GM19035 (cell line): ENCODE results near the gene VKORC1.

Experiments used
- ATAC-seq: cut with Tn5 transposase; IDR thresholded peaks from one replicate; pipeline ENCODE4 v1.9.1; 2021; ENCODE audit not compliant: unreplicated experiment

Gene VKORC1

DNA sequence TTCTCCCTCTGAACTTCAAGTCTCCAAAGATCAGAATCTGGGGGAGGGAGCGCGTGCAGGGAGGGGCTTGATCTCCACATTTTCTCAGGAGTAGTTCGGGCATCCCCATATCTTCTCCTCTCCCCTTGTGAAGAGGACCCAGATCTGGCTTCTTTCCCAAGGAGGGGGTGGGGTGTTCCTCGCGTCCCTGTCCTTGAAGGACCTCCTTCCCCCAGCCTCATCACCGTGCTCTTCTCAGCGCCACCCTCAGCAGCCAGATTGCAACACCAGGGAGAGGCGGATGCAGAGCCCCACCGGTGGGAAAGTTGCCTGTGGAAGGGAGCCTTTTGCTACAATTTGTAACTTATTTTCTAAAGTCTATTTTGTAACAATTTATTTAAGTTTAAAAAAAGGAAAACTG is 11.5 kb downstream of the VKORC1 start:
- ATAC-seq: no peak

DNA sequence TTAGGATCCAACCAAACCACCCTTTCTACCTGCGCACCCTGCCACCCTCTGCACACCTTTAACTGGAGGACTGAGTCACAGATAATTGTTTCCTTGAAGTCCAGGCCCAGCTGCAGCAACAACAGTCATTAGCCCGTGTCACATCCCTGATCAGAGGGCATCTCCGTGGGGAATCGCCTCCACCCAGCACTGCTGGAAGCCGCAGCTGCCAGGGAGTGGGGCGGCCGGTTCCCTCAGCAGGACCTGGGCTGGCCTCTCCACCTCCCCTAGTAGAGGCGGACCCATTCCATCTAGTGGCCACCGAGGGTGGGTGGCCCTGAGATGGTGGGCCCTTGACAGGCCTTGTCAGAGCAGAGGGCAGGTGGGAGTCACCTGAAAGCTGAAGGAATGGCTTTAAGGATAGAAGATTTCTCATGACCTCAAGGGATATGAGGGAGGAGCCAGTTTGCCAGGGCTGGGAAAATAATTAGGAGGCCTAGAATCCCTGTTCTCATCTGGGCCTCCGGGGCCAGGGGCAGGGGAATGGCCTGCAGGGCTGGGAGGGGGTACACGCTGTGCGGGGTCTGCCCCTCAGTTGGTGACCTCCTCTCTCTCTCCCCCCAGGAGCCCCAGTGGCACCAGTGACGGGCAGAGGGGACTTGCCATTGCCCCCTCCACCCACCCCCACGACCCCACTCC is 12.1 kb downstream of the VKORC1 start:
- no peak for ATAC-seq

- ATAC-seq: no peak
These were observed 12.9 kb downstream of the VKORC1 start for GRCh38 chr16:31081428-31082351.

GRCh38 chr16:31080756-31081419 is 13.7 kb downstream of the VKORC1 start:
- ATAC-seq: no peak

GRCh38 chr16:31080035-31080629 is 14.5 kb downstream of the VKORC1 start:
- no peak for ATAC-seq

- ATAC-seq: no peak
These were observed 15.2 kb downstream of the VKORC1 start for GRCh38 chr16:31079342-31079944.

GRCh38 chr16:31078597-31079341 is 15.8 kb downstream of the VKORC1 start:
- no peak for ATAC-seq

DNA sequence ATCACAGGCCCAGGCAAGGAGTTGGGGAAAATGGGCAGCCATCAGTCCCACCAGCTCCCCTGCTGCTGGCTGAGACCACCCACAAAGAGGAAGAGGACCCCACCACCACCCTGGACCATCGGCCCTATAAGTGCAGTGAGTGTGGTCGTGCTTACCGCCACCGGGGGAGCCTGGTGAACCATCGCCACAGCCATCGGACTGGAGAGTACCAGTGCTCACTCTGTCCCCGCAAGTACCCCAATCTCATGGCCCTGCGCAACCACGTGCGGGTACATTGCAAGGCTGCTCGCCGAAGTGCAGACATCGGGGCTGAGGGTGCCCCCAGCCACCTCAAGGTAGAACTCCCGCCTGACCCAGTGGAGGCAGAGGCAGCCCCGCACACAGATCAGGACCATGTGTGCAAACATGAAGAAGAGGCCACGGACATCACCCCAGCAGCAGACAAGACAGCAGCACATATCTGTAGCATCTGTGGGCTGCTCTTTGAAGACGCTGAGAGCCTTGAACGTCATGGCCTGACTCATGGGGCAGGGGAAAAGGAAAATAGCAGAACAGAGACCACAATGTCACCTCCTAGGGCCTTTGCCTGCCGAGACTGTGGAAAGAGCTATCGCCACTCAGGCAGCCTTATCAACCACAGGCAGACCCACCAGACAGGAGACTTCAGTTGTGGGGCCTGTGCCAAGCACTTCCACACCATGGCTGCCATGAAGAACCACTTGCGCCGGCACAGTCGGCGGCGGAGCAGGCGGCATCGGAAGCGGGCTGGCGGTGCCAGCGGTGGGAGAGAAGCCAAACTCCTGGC is 16.8 kb downstream of the VKORC1 start:
- ATAC-seq: no peak

DNA sequence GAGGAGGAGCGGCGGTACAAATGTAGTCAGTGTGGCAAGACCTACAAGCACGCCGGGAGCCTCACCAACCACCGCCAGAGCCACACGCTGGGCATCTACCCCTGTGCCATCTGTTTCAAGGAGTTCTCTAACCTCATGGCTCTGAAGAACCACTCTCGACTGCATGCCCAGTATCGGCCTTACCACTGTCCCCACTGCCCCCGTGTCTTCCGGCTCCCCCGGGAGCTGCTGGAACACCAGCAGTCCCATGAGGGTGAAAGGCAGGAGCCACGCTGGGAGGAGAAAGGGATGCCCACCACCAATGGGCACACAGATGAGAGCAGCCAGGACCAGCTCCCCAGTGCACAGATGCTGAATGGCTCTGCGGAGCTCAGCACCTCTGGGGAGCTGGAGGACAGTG is 17.6 kb downstream of the VKORC1 start:
- ATAC-seq: no peak

GRCh38 chr16:31076319-31076718 is 18.3 kb downstream of the VKORC1 start:
- no peak for ATAC-seq

GRCh38 chr16:31074814-31075183 is 19.8 kb downstream of the VKORC1 start:
- ATAC-seq: no peak

- peak; percentile 73 for ATAC-seq
These were observed 20.4 kb downstream of the VKORC1 start, which contains the start of the genes ZNF646 and ZNF668 for GRCh38 chr16:31073970-31074813. Gene ZNF646, plus strand, starts transcription at chr16:31074422. Its CDS starts 1,903 bp downstream, at chr16:31076325. Gene ZNF668, minus strand, starts transcription at chr16:31074240. Its CDS starts 9,781 bp downstream, at chr16:31064459.

GRCh38 chr16:31073142-31073969 is 21.2 kb downstream of the VKORC1 start:
- ATAC-seq: peak; percentile 53

GRCh38 chr16:31072540-31073141 is 22.0 kb downstream of the VKORC1 start:
- no peak for ATAC-seq

DNA sequence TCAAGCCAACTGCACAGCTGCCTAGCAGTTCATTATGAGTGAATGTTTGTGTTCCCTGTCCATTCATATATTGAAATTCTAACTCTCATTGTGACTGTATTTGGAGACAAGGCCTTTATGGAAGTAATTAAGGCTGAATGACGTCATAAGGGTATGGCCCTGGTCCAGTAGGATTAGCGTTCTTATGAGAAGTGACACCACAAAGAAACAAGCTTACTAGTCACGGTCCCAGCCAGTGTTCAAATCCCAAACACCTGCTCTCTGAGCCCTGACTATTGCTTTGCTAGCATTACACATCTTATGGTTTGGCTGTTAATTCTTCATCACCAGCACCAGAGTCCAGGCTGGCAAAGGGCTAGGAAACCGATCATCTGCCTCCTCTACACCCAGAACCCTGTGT is 22.7 kb downstream of the VKORC1 start:
- no peak for ATAC-seq

GRCh38 chr16:31067342-31067741 is 27.3 kb downstream of the VKORC1 start:
- ATAC-seq: no peak

DNA sequence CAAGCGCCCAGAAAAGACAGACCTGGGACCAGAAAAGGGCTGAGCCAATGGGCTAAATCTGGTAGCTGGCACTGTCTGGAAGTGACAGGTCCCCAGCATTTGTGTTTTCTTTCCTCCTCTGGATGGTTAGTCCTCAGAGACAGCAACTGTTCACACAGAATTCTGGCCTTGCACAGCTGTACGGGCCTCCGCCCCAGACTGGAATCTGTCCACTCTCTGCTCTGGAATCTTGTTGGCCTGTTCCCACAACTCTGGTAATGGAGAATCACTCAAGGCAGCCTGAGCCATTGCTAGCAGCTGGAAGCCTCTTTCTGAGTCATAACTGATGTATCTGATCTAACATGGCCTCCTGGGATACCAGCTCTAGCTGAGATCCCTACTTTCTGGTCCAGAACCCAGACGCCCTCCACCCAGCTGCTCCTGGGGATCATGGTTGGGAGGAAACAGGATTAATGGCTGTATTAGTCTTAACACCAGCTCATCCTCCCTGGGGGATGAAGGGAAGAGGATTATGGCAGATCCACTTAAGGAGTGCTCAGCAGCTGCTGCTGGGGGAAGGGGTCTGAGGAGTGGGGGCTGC is 29.6 kb downstream of the VKORC1 start:
- ATAC-seq: no peak
